ENCODE measurements around the gene HSD17B8.
"Not testable (repeated sequence)": the region's sequence is repeated elsewhere in the genome, so short reads cannot be mapped to it uniquely, and the experiment has no call there.

Gene HSD17B8

GRCh38 chr6:33206027-33206863, 1.8 kb downstream of the HSD17B8 start:
- no peak for DNase-seq (ENCODE audit: low read depth, low spot score)

- DNase-seq (ENCODE audit: low read depth, low spot score): no peak
These were observed 2.6 kb downstream of the HSD17B8 start for GRCh38 chr6:33206864-33207551.

- DNase-seq (ENCODE audit: low read depth, low spot score): no peak
These were observed 3.2 kb downstream of the HSD17B8 start for GRCh38 chr6:33207552-33208090.

GRCh38 chr6:33208091-33208967, 3.9 kb downstream of the HSD17B8 start, which contains the start of gene RING1:
TSS of gene RING1 (plus strand) at chr6:33208500. CDS start at chr6:33208823, 323 bp downstream.
- DNase-seq (ENCODE audit: low read depth, low spot score): no peak

GRCh38 chr6:33209856-33210255, 5.4 kb downstream of the HSD17B8 start:
- no peak for DNase-seq (ENCODE audit: low read depth, low spot score)

- DNase-seq (ENCODE audit: low read depth, low spot score): no peak
These were observed 6.7 kb downstream of the HSD17B8 start for GRCh38 chr6:33211136-33211535.

- no peak for DNase-seq (ENCODE audit: low read depth, low spot score)
These were observed 7.4 kb downstream of the HSD17B8 start for GRCh38 chr6:33211666-33212422.

GRCh38 chr6:33212857-33213165, 8.4 kb downstream of the HSD17B8 start:
- DNase-seq (ENCODE audit: low read depth, low spot score): no peak

GRCh38 chr6:33213166-33213988, 8.9 kb downstream of the HSD17B8 start:
- no peak for DNase-seq (ENCODE audit: low read depth, low spot score)

GRCh38 chr6:33213989-33214335, 9.5 kb downstream of the HSD17B8 start:
- no peak for DNase-seq (ENCODE audit: low read depth, low spot score)

- DNase-seq (ENCODE audit: low read depth, low spot score): no peak
These were observed 11.0 kb downstream of the HSD17B8 start for GRCh38 chr6:33215271-33216116.

GRCh38 chr6:33216117-33216649, 11.7 kb downstream of the HSD17B8 start:
- no peak for DNase-seq (ENCODE audit: low read depth, low spot score)

- DNase-seq (ENCODE audit: low read depth, low spot score): no peak
These were observed 12.8 kb downstream of the HSD17B8 start for GRCh38 chr6:33217246-33217645.

- DNase-seq (ENCODE audit: low read depth, low spot score): no peak
These were observed 13.2 kb downstream of the HSD17B8 start for GRCh38 chr6:33217681-33218080.

GRCh38 chr6:33226503-33227120, 22.2 kb downstream of the HSD17B8 start:
- DNase-seq (ENCODE audit: low read depth, low spot score): not testable (repeated sequence)

GRCh38 chr6:33235221-33235634, 30.8 kb downstream of the HSD17B8 start:
- no peak for DNase-seq (ENCODE audit: low read depth, low spot score)

- no peak for DNase-seq (ENCODE audit: low read depth, low spot score)
These were observed 31.9 kb downstream of the HSD17B8 start for GRCh38 chr6:33236328-33236727.

- no peak for DNase-seq (ENCODE audit: low read depth, low spot score)
These were observed 32.4 kb downstream of the HSD17B8 start for GRCh38 chr6:33236852-33237251.

- DNase-seq (ENCODE audit: low read depth, low spot score): no peak
These were observed 33.3 kb downstream of the HSD17B8 start for GRCh38 chr6:33237741-33238140.
